HCT116 (cell line): Measurements from ENCODE around the gene RAET1E. TPM values are rescaled to one million over a fixed set of nuclear protein-coding genes. Genes with fewer than 3 reads are reported as not detected.

ENCODE experiments used
- ATAC-seq: fragments of 200-7000 bp; cut with Tn5 transposase; 2 replicates; pipeline ENCODE4 v1.9.1; 2020; ENCODE audit warnings: mild to moderate bottlenecking, moderate library complexity
- BruUV-seq: library from RNA; stranded (reverse); fragments of 400-500 nt; replicated peaks from 2 replicates; lab custom pipeline; 2021; lab: Mats Ljungman, UMichigan
- CTCF ChIA-PET: fragments of 300-600 bp; sonication (Branson Sonifier 250); formaldehyde crosslinking; loops from one replicate; lab custom pipeline; 2021; ENCODE audit warnings: antibody characterized with exemption; lab: Charles Lee
- POLR2A ChIA-PET: fragments of 300-600, 350-600 bp; sonication (Branson Sonifier 250); formaldehyde crosslinking; loops from one replicate; lab custom pipeline; 2021; ENCODE audit warnings: antibody characterized with exemption; lab: Charles Lee
- RAD21 ChIA-PET, 2 experiments: fragments of 300-600 bp; sonication (Branson Sonifier 250); formaldehyde crosslinking; loops; one replicate each; lab custom pipeline; 2023; ENCODE audit warnings: low total read pairs in 2 of 2; ENCODE audit not compliant: uncharacterized antibody in 2 of 2, unreplicated experiment in 2 of 2, low non-redundant PET in 1 of 2; lab: Charles Lee
- DNase-seq: peaks from one replicate; pipeline ENCODE4 v3.0.0-alpha.2; 2010; ENCODE audit warnings: low read depth, low spot score
- H2AFZ ChIP-seq: fragments of 200-600 bp; shearing (Covaris generic), sonication (generic); 2 replicates; pipeline ENCODE4 v1.6.1; 2017; ENCODE audit warnings: low read depth, mixed run types, mixed read lengths, antibody characterized with exemption, low read length; ENCODE audit not compliant: poor library complexity, severe bottlenecking
- H3K27ac ChIP-seq: 2 replicates; pipeline ENCODE4 v1.5.1; 2012; ENCODE audit warnings: low read depth, low read length
- H3K27me3 ChIP-seq: fragments of 200-600 bp; sonication (generic); 2 replicates; pipeline ENCODE4 v1.6.1; 2016; ENCODE audit warnings: mixed run types, low read length, mixed read lengths; ENCODE audit not compliant: insufficient read depth
- H3K36me3 ChIP-seq, 2 experiments: fragments of 200-500 bp in 1 of 2; fragments of 200-600 bp in 1 of 2; sonication (Bioruptor generic) in 1 of 2; sonication (generic) in 1 of 2; 2 replicates each; pipeline versions ENCODE4 v1.5.1 to v1.6.1; 2014 to 2016; ENCODE audit warnings: low read length in 2 of 2, inconsistent platforms in 1 of 2, mixed read lengths in 1 of 2, mixed run types in 1 of 2; ENCODE audit not compliant: insufficient read depth in 2 of 2, control insufficient read depth in 1 of 2
- H3K4me1 ChIP-seq, 2 experiments: fragments of 200-600 bp in 1 of 2; sonication (generic) in 1 of 2; 2 replicates each; pipeline versions ENCODE4 v1.5.1 to v1.6.1; 2012 to 2017; ENCODE audit warnings: low read length in 2 of 2, inconsistent platforms in 1 of 2, mild to moderate bottlenecking in 1 of 2, mixed read lengths in 1 of 2, mixed run types in 1 of 2, moderate library complexity in 1 of 2; ENCODE audit not compliant: insufficient read depth in 2 of 2, control insufficient read depth in 1 of 2
- H3K4me2 ChIP-seq: fragments of 200-600 bp; sonication (generic); 2 replicates; pipeline ENCODE4 v1.6.1; 2017; ENCODE audit warnings: mixed run types, low read length, mixed read lengths
- H3K4me3 ChIP-seq, 2 experiments: fragments of 200-600 bp in 1 of 2; sonication (generic) in 1 of 2; replicated peaks in 1 of 2; 2 replicates each; pipeline ENCODE4 v1.5.1; 2011 to 2016; ENCODE audit warnings: low read length in 2 of 2, control low read depth in 1 of 2, low read depth in 1 of 2, mild to moderate bottlenecking in 1 of 2, mixed read lengths in 1 of 2, mixed run types in 1 of 2
- H3K79me2 ChIP-seq: fragments of 200-600 bp; sonication (generic); 2 replicates; pipeline ENCODE4 v1.6.1; 2017; ENCODE audit warnings: mild to moderate bottlenecking, mixed run types, low read length, moderate library complexity, mixed read lengths; ENCODE audit not compliant: insufficient read depth
- H3K9ac ChIP-seq: fragments of 200-600 bp; sonication (generic); 2 replicates; pipeline ENCODE4 v1.6.1; 2016; ENCODE audit warnings: low read length, mixed read lengths
- H3K9me2 ChIP-seq: fragments of 200-600 bp; sonication (generic), shearing (Covaris generic); 2 replicates; pipeline ENCODE4 v1.6.1; 2017; ENCODE audit warnings: mixed run types, mild to moderate bottlenecking, moderate library complexity; ENCODE audit not compliant: insufficient read depth
- H3K9me3 ChIP-seq, 2 experiments: fragments of 200-500 bp in 1 of 2; fragments of 200-600 bp in 1 of 2; sonication (Bioruptor generic) in 1 of 2; sonication (generic) in 1 of 2; 2 replicates each; pipeline ENCODE4 v1.6.1; 2014 to 2017; ENCODE audit warnings: low read length in 2 of 2, mixed read lengths in 2 of 2, inconsistent platforms in 1 of 2, low read depth in 1 of 2, mild to moderate bottlenecking in 1 of 2, mixed run types in 1 of 2, moderate library complexity in 1 of 2; ENCODE audit not compliant: control insufficient read depth in 1 of 2, insufficient read depth in 1 of 2
- H4K20me1 ChIP-seq: fragments of 200-600 bp; sonication (generic), shearing (Covaris generic); 2 replicates; pipeline ENCODE4 v1.6.1; 2017; ENCODE audit warnings: mixed run types, mild to moderate bottlenecking, moderate library complexity; ENCODE audit not compliant: insufficient read depth
- CBX3 ChIP-seq: IDR thresholded peaks from 2 replicates; pipeline ENCODE4 v1.6.1; 2012; ENCODE audit warnings: low read depth
- CEBPB ChIP-seq: IDR thresholded peaks from 2 replicates; pipeline ENCODE4 v1.6.1; 2012; ENCODE audit warnings: low read depth
- EGR1 ChIP-seq: IDR thresholded peaks from 2 replicates; pipeline ENCODE4 v1.6.1; 2012; ENCODE audit warnings: low read depth
- ELF1 ChIP-seq: IDR thresholded peaks from 2 replicates; pipeline ENCODE4 v1.6.1; 2012; ENCODE audit warnings: low read depth, borderline replicate concordance
- POLR2AphosphoS5 ChIP-seq: IDR thresholded peaks from 2 replicates; pipeline ENCODE4 v1.6.1; 2011; ENCODE audit warnings: mild to moderate bottlenecking, low read depth, low read length, moderate library complexity
- intact Hi-C: fragments of 100-400 bp; cut with micrococcal nuclease; formaldehyde crosslinking; loops from 2 replicates; pipeline ENCODE4 v1.10.0; 2022
- total RNA-seq: library from RNA; stranded (reverse); gene quantifications from one replicate; pipeline ENCODE4 v1.2.1, GENCODE V29; 2021; ENCODE audit not compliant: unreplicated experiment

The RAET1E gene
- total RNA-seq, 1 experiment from 2014 or later = 3.9 TPM

DNA sequence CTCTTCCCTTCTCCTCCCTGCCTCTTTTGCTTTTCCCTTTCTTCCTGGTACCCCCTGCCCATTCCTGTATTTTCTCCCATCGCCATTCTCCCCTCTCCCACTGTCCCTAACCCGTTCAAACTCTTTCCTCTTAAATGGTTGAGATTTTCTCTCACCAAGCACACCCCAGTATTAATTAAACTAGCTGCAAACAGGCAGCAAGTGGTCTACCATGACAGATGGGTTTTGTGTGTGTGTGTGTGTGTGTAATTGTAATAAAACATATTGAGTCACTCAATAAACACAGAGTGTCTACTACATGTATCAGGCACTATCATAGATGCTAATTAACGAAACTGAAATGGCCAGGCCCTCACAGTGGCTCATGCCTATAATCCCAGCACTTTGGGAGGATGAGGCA lies 6.7 kb downstream of the RAET1E start:
- Histone ChIP-seq H2AFZ (no peak overlapping the region), H3K79me2 (no peaks in the 10 kb centered on the region), H3K4me2 (peak overlapping the region; percentile 40; the same call in 1 of the 2 replicates), H3K9me2 (no peaks in the 10 kb centered on the region), H3K36me3 (no peaks in the 10 kb centered on the region), H3K4me1 (peaks cover 27 to 52% of the 10 kb centered on the region in 2 experiments), H3K9me3 (no peaks in the 10 kb centered on the region), H3K27ac (no peak overlapping the region), H3K4me3 (no peak overlapping the region), H3K27me3 (no peaks in the 10 kb centered on the region), H3K9ac (no peak overlapping the region), H4K20me1 (no peaks in the 10 kb centered on the region)
- POLR2A ChIA-PET = no interaction called here
- RAD21 ChIA-PET = no interaction called here
- no TSS peak for BruUV-seq
- ATAC-seq = no peak
- CTCF ChIA-PET = no interaction called here
- TF ChIP-seq ELF1 (no peak), EGR1 (no peak), CEBPB (no peak)
- DNase-seq = no peak
- intact Hi-C loops = no loop called here

DNA sequence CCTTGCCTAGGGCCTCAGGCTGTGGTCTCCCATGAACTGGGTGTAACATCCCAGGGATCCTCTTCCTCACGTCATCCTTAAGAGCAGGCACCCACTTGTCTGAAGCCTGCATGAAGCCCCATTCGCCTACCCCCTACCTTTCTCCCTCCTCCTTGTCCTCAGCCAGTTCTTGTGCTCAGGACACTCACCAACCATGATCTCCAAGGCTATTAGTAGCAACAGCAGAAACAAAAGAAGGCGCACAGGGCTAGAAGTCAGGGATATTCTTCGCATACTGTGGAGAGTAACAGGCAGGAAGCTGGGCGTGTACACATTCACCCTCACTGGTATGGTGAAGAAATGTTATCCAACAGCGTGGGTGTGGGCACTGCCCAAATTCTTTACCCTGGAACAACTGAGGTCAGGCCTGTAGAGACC lies 7.3 kb downstream of the RAET1E start:
- Histone ChIP-seq H3K4me3 (no peak overlapping the region), H3K27me3 (no peaks in the 10 kb centered on the region), H3K4me1 (peaks cover 20 to 45% of the 10 kb centered on the region in 2 experiments), H3K4me2 (peak overlapping the region; percentile 40), H4K20me1 (no peaks in the 10 kb centered on the region), H2AFZ (no peak overlapping the region), H3K36me3 (no peaks in the 10 kb centered on the region), H3K79me2 (no peaks in the 10 kb centered on the region), H3K27ac (no peak overlapping the region), H3K9ac (no peak overlapping the region), H3K9me2 (no peaks in the 10 kb centered on the region), H3K9me3 (no peaks in the 10 kb centered on the region)
- intact Hi-C loops = no loop called here
- POLR2A ChIA-PET = no interaction called here
- no TSS peak for BruUV-seq
- CTCF ChIA-PET = no interaction called here
- TF ChIP-seq CBX3 (no peak), ELF1 (no peak), EGR1 (peak; percentile 55), POLR2AphosphoS5 (no peak)
- ATAC-seq = no peak
- no peak for DNase-seq
- RAD21 ChIA-PET = no interaction called here
